Glomerular endothelial cell (primary cell): Measurements from ENCODE around the gene FATE1. TPM values are rescaled to one million over a fixed set of nuclear protein-coding genes. Genes with fewer than 3 reads are reported as not detected.

ENCODE experiments used
- DNase-seq: peaks from one replicate; pipeline ENCODE4 v3.0.0-alpha.2; 2011; ENCODE audit warnings: low read depth, low spot score; ENCODE audit errors: extremely low read depth
- total RNA-seq: library from RNA; depleted of rRNA; stranded (reverse); fragments of >200 nt; gene quantifications from 2 replicates; pipeline ENCODE4 v1.2.3, GENCODE V29; 2015

FATE1 gene
- total RNA-seq, 1 donor from 2014 or later, result 0.41 TPM

- DNase-seq, result no peak
Measured at GRCh38 chrX:151742311-151742710, 26.5 kb downstream of the FATE1 start.

- no peak for DNase-seq
Measured at GRCh38 chrX:151743651-151744470, 28.0 kb downstream of the FATE1 start.

- DNase-seq, result no peak
Measured at GRCh38 chrX:151745651-151746050, 29.8 kb downstream of the FATE1 start.

DNA sequence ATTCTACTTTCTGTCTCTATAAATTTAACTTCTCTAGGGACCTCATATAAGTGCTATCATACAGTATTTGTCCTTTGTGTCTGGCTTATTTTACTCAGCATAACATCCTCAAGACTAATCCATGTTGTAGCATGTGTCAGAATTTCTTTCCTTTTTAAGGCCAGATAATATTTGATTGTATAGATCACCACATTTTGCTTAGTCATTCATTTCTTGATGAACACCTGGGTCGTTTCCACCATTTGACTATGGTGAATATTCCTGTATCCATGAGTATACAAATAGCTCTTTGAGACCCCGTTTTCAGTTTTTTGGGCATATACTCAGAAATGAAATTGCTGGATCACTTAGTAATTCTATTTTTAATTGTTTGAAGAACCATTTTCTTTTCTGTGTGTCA lies 30.7 kb downstream of the FATE1 start:
- DNase-seq, result no peak

- DNase-seq, result no peak
Measured at GRCh38 chrX:151750511-151750910, 34.7 kb downstream of the FATE1 start.

GRCh38 chrX:151752847-151753246 lies 37.0 kb downstream of the FATE1 start:
- DNase-seq, result no peak

- DNase-seq, result no peak
Measured at GRCh38 chrX:151753313-151754046, 37.6 kb downstream of the FATE1 start.

- DNase-seq, result no peak
Measured at GRCh38 chrX:151754047-151754429, 38.2 kb downstream of the FATE1 start.

GRCh38 chrX:151754641-151755215 lies 38.9 kb downstream of the FATE1 start:
- no peak for DNase-seq

DNA sequence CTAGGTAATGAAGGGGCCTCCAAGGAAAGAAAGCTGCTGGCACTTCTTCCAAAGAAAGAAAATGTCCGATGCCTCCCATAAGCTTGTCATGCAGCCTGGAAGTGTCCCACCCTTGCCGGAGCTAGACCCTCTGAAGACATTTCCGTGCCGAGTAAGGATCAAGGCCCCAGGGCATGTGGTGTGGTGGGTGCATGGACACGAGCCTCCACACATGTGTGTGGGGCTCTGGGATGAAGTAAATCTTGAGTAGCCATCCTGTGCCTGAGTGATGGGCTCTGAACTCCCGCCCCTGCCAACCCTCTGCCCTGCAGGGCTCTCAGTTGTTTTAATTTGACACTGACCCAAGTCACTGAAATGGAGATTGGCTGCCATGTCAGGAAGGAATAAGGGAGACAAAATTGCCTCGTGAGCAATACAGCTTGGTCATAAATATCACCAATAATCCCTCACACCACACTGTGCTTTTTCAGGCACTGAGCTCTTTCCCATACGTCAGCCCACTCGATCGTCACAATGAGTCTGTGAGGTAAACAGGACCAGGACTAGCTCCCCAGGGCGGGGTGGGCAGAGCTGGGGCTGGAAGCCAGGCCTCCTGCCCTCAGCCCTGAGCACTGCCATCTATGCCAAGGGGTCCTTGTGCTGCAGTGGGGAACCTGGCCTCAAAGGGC lies 43.3 kb downstream of the FATE1 start:
- DNase-seq, result no peak

DNA sequence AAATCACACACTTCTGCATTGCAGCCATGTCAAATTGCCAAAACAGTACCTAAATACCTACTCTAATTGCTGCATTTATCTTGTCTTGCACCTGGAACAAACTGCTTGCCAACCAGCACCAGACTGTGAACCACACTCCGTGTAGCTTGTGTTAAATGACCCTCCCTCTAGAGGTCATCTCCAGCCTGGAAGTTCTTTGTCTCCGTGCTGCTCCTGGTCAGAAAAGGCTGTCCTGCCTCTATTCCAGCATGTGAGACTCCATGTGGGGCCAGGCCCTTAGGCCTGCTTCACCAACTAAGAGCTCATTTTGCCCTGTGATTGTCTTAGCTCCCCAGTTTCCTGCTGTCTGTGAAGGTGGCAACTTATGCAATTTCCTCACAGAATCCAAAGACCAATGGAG lies 47.0 kb downstream of the FATE1 start:
- no peak for DNase-seq

DNA sequence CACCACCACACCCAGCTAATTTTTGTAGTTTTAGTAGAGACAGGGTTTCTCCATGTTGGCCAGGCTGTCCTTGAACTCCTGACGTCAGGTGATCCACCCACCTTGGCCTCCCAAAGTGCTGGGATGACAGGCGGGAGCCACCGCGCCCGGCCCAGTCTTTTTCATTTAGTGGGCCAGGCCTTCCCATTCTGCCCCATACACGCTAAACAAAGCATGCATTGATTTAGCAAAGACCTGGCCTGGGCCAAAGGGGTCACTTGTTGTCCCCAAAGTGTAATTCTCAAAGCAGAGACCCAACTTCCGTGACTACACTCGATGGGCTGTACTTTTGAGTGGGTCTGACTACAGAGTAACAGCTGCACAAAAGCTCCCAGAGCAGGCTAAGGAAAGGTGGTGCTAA lies 47.9 kb downstream of the FATE1 start:
- DNase-seq, result no peak

DNA sequence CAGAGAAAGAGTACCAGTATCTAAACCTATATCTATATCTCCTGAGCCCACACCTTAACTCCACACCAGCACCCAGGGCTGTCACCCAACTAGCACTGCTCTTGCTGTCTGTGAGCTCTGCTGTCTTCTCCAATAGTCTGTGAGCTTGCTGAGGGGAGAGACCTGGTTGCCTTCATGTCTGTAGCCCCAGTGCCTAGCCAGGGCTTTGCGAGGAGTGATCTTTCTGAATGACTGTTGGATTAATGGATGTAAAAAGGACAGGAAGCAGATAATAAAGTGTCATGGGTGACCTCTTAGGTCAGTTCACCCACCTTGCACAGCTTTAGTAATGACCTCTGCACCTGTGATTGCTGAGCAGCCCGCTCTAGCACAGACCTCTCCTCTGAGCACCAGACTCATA lies 49.2 kb downstream of the FATE1 start:
- no peak for DNase-seq

DNA sequence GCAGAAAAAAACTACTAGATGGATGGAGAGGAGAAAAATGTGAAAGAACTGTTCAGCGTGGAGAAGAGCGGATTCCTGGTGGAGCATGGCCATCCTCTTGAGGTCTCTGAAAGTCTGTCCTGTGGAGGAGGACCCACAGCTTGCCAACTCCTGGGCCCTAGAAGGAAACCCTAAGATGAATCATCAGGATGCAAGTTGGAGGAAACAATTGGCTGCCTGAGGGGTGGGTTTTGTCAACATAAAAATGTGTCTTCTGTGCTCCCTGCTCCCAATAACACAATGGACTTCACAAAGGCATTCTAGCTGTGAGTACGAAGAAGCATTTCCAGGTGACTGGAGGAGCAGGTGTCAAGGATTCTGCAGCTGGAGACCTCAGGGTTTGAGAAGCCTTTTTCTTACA lies 55.9 kb downstream of the FATE1 start:
- DNase-seq, result no peak

Other genes starting within 250 kb of the FATE1 start
- gene PASD1, start 152.4 kb upstream of the FATE1 start, total RNA-seq, result not detected in 2 replicates
- 0.99 TPM in 1 of 2 replicates, not detected in the other for gene PRRG3, start 20.6 kb upstream of the FATE1 start, total RNA-seq
- not detected in 2 replicates for gene CNGA2, start 18.7 kb downstream of the FATE1 start, total RNA-seq
- gene MAGEA4, start 196.9 kb downstream of the FATE1 start, total RNA-seq, result not detected in 2 replicates